GM21515 (cell line): ENCODE measurements around the gene DNMT3B.
"Not testable (repeated sequence)": the region's sequence is repeated elsewhere in the genome, so short reads cannot be mapped to it uniquely, and the experiment has no call there.

ENCODE experiments used
- ATAC-seq: cut with Tn5 transposase; IDR thresholded peaks from one replicate; pipeline ENCODE4 v1.9.1; 2021; ENCODE audit not compliant: unreplicated experiment

Gene DNMT3B

DNA sequence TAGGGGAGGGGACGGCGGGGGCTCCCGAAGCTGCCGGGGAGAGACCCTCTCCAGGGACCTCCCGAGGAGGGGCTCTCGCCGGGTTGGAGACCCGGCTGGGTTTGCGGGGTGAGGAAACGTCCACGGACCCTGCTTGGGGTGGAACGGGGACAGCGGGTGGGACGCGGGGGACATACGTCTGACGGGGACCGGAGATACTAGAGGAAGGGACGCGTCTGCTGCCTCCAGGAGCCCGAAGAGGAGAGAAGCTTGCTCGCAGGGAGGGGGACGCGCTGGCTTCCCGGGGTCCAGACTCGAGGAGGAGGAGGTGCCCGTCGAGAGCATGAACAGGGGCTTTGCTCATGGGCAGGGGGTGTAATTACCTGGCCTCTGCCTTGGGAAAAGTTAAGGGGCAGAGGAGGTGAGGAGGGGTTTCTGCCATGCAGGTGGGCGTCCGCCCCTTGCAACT, 593 bp downstream of the DNMT3B start:
- ATAC-seq = no peak

DNA sequence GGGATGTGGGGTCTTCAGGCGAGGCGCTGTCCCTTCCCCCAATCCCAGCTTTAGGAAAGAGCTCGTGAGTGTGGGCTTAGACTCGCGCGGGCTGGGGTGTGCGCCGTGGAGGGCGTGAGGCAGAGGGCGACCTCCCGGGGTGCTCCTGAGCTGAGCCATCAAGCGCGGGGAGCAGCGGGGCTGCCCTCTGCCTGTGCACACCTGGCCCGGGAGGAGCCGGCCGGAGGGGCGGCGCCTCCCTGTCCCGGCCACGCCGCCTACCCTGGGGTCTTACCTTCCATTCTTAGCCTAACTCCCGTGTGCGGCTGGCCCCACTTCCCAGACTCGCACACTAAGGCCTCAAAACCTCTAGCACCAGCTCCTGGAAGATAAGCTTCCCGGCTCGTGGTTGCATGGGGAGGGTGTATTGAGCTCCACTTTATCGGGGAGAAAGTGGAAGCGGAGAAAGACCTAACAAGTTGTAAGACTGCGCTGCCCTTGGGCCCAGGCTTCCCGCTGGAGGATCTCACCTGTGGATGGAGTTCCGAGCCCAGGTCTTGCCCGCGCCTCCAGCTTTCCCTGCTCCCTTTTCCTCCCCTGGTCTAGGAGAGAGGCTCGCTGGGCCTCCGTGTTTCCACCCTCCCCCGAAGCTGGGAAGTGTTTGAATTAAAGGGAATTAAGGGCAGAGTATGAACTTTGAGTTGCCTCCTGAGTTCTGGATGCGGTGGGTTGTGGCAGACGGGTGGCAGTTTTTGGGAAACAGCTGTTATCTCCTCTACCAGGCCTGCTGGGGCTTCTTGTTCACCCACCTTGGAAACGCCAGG, 1.2 kb downstream of the DNMT3B start:
- ATAC-seq = no peak

DNA sequence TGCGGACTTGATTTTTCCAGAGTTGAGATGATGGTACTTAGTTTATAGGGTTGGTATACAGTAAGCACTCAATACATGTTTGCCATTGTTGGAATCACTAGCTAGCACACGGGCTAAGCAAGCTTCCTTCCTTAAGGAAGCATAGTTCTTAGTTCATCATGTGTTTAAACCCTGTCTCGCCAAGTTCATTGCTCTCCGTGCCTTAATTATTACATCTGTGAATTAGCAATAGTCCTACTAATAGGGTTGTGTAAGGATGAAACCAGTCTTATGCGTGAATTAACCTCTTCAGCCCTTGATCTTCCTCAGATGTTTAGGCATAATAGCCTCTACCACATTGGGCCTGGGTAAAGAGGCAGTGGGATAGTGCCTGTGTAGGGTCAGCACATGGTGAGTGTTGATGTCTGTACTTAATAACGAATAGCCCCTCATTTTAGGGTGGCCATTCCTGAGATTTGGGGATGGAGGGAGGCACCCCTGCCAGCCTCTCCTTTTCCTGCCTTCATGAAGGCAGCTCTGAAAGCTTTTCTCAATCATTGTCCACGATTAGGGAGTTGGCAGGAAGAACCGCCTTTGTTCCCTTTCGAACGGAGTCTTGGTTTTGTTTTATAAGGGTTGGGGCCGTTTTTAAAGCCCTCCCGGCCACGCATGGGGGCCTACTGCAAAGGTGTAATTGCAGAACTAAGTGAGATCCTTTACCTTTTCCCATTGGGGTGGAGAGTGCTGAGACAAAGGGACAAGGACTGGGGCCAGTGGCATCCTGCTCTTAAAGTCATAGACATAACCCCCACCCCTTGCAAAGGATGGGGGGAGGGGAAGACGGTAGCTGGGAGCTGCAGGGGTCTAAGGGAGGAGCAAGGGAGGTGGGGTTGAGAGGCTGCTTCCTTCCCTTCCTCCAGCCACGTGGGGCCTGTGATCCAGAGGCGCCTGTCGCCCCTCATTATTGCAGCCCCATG, 2.1 kb downstream of the DNMT3B start:
- ATAC-seq = no peak

DNA sequence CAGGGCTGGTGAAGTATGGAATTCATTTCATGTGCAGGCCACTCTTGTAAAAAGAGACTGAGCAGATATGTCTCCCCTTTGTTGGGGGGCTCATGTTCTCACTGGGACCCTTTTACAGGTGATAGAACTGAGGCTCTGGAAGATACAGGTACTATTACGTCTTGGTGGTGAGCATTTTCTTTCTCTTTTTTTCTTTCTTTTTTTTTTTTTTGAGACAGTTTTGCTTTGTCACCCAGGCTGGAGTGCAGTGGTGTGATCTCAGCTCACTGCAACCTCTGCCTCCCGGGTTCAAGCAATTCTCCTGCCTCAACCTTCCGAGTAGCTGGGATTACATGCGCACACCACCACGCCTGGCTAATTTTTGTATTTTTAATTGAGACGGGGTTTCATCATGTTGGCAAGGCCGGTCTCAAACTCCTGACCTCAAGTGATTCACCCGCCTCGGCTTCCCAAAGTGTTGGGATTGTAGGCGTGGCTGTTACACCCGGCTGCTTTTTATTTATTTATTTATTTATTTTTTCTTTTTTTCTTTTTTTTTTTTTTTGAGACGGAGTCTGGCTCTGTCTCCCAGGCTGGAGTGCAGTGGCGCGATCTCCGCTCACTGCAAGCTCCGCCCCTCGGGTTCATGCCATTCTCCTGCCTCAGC, 3.2 kb downstream of the DNMT3B start:
- ATAC-seq = not testable (repeated sequence)

DNA sequence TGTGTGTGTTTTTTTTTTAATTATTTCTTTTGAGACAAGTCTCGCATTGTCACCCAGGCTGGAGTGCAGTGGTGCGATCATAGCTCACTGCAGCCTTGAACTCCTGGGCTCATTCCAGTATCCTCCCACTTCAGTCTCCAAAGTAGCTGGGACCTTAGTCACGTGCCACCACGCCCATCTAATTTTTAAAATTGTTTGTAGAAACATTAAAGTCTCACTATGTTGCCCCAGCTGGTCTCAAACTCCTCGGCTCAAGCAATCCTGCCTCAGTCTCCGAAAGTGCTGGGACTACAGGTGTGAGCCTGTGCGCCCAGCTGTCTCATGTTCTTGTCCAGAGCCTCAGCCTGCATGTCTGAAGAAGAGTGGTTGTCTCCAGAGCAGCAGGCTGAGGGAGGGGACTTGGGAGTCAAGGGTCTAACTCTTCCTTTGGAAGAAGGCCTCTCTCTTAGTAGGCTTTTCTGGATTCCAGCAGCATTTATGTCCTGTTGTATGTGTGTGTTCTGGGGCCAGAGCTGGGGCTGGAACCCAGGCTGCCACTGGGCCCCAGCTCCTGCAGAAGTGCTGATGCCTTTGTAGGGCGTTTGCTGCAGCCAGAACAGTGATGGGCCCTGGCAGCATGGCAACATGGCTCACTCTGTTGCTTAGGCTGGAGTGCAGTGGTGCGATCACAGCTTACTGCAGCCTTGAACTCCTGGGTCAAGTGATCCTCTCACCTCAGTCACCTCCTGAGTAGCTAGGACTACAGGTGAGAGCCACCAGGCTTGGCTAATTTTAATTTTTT, 5.4 kb downstream of the DNMT3B start:
- no peak for ATAC-seq

DNA sequence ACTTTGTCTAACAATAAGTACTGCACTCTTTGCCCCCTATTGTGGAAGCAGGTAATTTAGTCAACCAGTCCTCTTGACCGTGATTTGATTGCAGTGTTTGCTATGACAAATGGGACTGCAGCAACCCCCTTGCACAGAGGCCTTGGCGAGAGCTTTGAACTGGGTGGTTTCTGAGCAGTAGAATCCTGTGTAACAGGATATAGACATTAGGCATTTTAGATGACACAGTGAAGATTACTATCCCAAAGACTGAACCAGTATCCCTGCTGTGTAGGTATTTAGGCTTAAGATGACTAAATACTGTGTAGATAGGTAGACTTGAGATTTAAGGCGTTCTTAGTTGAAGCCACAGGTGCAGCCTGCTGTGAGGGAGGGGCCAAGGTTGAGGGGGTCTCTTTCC, 9.9 kb downstream of the DNMT3B start:
- no peak for ATAC-seq

DNA sequence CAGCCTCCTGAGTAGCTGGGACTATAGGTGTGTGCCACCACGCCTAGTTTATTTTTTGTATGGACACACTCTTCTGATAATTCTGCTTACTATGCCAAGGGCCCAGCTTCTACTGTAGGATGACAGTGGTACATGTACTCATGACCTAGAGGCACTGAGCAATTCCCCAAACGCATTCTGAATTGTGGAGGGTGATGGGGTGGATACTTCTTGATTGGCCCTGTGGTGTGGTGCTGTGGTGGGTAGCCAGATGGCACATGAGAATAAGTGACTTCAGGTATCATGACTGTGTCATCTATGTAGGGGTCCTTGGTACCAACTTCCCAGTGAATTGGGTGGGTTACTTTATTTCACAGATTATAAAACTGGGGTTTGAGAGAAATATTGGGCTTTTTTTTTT, 11.0 kb downstream of the DNMT3B start:
- no peak for ATAC-seq

DNA sequence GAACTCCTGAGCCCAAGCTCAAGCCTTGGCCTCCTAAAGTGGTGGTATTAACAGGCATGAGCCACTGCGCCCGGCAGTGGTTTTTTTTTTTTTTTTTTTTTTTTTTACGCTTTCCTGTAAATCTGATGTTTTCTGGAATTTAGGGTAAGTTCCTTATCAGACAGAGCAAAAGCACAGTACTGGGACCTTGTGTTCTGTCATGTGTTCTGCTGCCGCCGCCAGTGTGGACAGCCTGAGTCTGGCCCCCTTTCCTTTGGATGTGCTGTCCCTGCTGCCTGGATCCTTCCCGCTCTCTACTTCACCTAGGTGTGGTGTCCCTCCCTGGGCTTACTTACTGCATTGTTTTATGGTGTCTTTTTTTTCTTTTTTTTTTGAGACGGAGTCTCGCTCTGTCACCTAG, 11.7 kb downstream of the DNMT3B start:
- ATAC-seq = no peak

DNA sequence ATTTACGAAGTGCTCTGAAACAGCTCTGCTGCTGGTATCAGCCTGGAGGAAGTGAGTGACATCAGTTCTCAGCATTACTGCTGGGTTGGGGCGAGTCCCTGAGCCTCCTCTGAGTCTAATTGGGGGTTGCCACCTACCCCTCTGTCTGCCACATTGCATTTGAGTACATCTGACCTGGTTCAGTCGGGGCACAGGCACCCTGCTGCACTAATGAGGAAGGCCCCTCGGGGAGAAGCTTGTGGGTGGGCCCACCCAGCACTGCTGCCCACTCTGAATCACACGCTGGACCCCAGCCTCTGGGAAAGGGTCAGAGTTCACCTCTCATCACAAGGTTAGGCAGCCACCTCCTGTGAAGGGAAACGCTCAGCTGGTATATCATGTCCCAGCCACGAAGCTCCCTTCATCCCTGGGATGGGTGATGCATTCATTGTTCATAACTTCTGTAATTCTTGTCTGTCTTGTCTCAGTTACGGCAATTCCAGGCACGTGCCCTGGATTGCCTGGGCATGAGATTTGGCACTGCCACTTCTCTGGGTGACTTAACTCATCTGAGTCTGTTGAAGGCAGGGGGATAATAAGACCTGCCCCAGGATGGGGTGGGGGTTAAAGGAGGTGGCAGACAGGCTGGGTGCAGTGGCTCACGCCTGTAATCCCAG, 13.3 kb downstream of the DNMT3B start:
- ATAC-seq = no peak

DNA sequence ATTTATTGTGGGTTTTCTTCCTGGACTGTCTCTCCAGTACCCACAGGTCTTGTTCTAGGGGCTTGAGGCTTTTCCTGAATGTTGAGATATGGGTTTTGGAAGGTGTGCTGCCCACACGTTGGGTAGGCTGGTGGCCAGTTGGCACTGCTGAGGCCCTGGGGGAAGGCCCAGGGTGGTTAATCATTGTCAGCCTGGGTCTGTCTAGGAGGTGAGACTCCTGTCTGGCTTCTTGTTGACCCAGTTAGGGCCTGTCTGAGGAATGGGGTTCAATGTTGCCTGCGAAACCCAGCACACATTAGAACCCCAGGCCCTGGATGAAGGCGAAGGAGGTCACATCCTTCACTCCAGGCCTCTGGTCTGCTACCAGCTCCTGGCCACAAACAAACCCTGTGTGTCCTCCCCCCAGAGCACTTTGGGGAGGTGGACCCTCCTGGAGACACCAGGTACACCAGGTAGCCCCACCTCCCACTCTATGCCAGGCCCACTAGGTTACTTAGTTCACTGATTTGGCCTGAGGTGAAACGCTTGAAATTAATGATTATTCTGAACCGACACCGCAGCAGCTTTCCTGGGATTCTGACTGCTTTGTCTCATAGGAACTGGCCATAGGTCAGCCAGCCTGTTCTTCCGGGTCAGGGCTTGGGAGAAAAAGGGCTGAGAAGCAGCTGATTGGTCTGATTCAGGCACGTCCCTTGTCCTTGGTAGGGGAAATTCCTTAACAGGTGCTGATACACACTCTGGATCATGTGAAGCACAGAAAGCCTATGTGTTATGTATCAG, 15.2 kb downstream of the DNMT3B start:
- no peak for ATAC-seq

DNA sequence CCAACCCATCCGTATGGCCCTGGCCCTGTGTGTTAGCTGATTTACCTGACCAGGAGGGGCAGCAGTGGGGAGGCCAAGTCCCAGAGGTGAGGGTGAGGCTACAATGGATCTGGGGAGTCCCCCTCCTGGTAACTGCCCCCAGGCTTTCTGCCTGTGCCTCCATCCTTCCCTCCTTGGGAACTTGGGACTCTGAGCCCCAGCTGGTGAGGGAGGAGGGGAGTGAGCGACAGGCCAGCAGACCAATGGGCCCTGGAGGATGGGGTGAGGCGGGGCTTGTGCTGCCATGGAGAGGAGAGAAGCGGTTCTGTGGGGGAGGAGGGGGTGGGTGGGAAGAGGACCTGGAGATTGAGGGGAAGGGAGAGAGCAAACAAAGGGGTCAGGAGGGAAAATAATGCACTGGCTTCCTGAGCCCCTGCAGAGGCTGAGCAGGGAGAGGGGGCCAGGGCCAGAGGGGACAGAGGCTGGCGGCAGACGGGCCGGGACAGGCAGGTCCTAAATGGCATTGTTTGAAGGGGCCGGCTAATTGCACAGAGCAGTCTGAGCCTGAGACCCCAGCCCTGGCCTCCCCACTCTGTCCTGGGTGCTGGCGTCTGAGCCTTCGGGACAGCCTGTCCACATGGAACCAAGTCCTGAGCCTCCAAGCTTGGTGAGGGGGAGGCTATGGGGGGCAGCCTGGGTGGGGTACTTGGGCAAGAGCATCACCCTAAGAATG, 17.5 kb downstream of the DNMT3B start:
- no peak for ATAC-seq

DNA sequence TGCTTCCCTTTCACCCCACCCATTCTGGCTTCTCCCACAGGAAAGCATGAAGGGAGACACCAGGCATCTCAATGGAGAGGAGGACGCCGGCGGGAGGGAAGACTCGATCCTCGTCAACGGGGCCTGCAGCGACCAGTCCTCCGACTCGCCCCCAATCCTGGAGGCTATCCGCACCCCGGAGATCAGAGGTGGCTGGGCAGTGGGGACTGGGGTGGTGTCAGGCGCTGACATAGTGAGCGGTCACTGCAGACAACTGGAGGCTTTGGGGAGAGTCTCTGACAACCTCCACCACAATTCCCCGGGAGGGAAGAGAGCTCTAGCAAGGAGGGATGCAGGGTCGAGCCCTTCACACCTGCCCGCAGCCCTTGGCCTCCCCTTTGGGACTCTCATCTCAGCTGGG, 18.1 kb downstream of the DNMT3B start:
- no peak for ATAC-seq

DNA sequence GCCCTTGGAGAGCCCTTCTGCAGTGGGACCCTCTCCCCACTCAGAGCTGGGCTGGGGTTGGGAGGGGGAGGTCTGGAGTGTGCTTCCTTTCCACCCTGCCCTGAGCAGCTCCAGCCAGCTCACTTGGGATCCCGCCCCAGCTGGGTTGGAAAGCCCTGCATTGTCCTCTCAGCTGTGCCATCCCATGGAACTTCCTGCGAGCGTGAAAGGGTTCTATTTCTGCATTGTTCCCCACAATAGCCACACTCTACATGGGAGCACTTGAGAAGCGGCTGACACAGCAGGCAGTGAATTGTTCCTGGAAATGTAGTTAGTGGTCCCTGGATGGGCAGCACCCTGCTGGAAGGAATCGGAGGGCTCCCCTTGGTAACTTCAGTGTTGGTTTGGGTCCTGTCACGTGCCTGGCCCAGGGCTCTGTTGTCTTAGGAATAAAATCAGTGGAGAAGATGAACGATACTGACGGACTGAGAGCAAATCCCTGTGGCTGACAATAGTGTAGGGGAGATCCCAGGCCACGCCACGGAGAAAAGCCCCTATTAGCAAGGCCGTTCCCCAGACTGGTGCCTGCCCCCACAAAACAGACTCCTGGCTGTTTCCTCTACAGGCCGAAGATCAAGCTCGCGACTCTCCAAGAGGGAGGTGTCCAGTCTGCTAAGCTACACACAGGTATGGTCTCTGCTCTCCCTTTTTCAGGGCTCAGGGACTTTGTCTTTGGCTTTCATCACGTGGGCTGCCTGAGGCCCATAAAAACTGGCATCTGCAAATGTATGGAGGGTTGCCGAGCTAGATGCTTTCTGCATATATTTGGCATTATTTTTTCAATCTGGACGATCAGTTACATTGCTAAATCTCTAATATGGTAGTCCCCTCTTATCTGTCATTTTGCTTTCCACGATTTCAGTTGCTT, 18.8 kb downstream of the DNMT3B start:
- no peak for ATAC-seq

DNA sequence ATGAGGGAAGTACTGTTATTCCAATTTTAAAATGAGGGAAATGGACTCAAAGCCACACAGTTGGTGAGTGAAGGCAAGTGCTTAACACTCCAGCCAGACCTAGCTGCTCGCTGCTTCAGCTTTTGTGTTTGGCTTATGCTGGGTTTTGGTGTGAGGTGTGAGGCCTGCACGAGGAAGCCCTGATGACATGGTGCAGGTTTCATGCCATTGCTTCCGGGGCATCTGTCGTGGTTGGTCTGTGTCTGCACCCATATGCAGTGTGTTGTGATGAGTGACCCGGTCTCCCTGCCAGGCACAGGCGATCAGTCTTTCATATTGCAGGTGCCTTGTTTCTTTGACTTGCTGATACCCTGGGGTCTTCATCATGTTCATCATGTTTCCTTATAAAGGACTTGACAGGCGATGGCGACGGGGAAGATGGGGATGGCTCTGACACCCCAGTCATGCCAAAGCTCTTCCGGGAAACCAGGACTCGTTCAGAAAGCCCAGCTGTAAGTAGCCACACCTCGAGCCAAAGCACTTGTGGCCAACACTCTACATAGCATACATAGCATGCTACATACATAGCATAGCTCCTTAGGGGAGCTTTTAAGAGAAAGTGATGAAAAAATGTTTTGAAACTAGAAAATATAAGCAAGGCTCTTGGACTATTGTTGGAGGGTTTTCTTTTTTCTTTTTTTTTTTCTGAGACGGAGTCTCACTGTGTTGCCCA, 22.3 kb downstream of the DNMT3B start:
- ATAC-seq = no peak

DNA sequence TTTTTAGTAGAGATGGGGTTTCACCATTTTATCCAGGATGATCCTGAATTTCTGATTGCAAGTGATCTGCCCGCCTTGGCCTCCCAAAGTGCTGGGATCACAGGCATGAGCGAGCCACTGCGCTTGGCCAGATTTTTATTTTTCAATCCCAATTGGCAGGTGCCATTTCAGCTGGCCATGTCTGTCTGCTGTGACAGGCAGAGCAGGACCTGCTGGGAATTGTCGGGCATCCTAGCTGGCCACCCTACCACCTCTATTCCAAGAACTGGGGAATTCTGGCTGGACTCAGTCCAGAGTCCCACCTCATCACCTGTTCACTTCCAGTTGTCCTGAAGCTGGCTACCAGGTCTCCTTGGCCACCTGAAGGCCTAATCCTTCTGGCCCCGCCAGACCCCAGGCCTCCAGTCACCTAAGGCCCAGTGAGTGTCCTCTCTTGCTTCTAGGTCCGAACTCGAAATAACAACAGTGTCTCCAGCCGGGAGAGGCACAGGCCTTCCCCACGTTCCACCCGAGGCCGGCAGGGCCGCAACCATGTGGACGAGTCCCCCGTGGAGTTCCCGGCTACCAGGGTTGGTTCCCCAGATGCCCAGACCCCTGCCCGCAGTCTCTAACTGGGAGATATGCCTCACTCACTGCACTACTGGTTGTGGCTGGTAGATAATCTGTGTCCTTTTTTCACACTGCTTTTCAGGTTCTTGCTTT, 24.0 kb downstream of the DNMT3B start:
- no peak for ATAC-seq

DNA sequence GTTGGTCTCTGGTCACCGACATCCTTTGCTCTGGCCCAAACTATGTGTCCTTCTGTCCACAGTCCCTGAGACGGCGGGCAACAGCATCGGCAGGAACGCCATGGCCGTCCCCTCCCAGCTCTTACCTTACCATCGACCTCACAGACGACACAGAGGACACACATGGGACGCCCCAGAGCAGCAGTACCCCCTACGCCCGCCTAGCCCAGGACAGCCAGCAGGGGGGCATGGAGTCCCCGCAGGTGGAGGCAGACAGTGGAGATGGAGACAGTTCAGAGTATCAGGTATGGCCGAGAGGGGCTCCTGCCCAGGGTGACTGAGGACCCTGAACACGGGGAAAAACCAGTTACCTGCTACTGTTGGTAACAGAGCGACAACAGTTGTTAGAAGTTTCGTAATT, 25.0 kb downstream of the DNMT3B start:
- ATAC-seq = no peak
